ENCODE measurements around the gene PRKD2. TPM values are rescaled to one million over a fixed set of nuclear protein-coding genes. Genes with fewer than 3 reads are reported as not detected.

The PRKD2 gene
- total and polyA plus RNA-seq, 2 of the 8 experiments (the other 6 are each of a cell fraction or from before 2014, with no cell fraction given): 24.4 to 63.8 TPM

DNA sequence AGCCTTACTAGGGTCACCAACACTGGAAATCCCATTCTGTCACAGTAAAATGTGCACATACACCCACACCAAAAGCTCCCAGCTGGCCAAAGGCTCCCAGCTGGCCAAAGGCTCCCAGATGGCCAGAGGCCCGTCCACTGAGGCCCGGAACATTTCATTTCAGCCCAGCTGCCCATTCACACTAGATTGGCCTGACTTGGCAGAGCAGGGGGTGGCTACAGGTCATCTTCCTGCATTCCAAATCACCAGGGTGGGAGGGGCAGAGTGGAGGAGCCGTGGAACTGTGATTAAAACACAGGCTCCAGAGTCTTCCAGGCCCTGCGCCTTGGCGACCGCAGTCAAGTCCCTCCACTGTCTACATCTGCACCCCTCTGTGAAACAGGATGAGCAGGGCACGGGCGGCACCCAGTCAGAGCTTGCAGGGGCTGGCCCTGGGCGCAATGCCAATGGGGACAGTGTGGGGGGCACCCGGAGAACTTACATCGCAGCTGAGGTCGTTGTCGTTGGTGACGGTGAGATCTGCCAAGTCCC lies 10.1 kb upstream of the PRKD2 start (continued):
- TF ChIP-seq, protein P1, sequence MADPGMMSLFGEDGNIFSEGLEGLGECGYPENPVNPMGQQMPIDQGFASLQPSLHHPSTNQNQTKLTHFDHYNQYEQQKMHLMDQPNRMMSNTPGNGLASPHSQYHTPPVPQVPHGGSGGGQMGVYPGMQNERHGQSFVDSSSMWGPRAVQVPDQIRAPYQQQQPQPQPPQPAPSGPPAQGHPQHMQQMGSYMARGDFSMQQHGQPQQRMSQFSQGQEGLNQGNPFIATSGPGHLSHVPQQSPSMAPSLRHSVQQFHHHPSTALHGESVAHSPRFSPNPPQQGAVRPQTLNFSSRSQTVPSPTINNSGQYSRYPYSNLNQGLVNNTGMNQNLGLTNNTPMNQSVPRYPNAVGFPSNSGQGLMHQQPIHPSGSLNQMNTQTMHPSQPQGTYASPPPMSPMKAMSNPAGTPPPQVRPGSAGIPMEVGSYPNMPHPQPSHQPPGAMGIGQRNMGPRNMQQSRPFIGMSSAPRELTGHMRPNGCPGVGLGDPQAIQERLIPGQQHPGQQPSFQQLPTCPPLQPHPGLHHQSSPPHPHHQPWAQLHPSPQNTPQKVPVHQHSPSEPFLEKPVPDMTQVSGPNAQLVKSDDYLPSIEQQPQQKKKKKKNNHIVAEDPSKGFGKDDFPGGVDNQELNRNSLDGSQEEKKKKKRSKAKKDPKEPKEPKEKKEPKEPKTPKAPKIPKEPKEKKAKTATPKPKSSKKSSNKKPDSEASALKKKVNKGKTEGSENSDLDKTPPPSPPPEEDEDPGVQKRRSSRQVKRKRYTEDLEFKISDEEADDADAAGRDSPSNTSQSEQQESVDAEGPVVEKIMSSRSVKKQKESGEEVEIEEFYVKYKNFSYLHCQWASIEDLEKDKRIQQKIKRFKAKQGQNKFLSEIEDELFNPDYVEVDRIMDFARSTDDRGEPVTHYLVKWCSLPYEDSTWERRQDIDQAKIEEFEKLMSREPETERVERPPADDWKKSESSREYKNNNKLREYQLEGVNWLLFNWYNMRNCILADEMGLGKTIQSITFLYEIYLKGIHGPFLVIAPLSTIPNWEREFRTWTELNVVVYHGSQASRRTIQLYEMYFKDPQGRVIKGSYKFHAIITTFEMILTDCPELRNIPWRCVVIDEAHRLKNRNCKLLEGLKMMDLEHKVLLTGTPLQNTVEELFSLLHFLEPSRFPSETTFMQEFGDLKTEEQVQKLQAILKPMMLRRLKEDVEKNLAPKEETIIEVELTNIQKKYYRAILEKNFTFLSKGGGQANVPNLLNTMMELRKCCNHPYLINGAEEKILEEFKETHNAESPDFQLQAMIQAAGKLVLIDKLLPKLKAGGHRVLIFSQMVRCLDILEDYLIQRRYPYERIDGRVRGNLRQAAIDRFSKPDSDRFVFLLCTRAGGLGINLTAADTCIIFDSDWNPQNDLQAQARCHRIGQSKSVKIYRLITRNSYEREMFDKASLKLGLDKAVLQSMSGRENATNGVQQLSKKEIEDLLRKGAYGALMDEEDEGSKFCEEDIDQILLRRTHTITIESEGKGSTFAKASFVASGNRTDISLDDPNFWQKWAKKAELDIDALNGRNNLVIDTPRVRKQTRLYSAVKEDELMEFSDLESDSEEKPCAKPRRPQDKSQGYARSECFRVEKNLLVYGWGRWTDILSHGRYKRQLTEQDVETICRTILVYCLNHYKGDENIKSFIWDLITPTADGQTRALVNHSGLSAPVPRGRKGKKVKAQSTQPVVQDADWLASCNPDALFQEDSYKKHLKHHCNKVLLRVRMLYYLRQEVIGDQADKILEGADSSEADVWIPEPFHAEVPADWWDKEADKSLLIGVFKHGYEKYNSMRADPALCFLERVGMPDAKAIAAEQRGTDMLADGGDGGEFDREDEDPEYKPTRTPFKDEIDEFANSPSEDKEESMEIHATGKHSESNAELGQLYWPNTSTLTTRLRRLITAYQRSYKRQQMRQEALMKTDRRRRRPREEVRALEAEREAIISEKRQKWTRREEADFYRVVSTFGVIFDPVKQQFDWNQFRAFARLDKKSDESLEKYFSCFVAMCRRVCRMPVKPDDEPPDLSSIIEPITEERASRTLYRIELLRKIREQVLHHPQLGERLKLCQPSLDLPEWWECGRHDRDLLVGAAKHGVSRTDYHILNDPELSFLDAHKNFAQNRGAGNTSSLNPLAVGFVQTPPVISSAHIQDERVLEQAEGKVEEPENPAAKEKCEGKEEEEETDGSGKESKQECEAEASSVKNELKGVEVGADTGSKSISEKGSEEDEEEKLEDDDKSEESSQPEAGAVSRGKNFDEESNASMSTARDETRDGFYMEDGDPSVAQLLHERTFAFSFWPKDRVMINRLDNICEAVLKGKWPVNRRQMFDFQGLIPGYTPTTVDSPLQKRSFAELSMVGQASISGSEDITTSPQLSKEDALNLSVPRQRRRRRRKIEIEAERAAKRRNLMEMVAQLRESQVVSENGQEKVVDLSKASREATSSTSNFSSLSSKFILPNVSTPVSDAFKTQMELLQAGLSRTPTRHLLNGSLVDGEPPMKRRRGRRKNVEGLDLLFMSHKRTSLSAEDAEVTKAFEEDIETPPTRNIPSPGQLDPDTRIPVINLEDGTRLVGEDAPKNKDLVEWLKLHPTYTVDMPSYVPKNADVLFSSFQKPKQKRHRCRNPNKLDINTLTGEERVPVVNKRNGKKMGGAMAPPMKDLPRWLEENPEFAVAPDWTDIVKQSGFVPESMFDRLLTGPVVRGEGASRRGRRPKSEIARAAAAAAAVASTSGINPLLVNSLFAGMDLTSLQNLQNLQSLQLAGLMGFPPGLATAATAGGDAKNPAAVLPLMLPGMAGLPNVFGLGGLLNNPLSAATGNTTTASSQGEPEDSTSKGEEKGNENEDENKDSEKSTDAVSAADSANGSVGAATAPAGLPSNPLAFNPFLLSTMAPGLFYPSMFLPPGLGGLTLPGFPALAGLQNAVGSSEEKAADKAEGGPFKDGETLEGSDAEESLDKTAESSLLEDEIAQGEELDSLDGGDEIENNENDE (IDR thresholded peaks at IDR 0.05; ENCODE audit: insufficient replicate concordance, low read length): no peak
- TF ChIP-seq BACH1 (IDR thresholded peaks at IDR 0.05; ENCODE audit: low read length): no peak
- no peak for TF ChIP-seq FOSL1 (IDR thresholded peaks at IDR 0.05; ENCODE audit: insufficient read depth, low read depth, low read length)
- TF ChIP-seq CBX5 (IDR thresholded peaks at IDR 0.05; ENCODE audit: low read depth, low read length): no peak
- no peak for TF ChIP-seq PHF8 (conservative IDR thresholded peaks at IDR 0.05; ENCODE audit: low read depth, low read length)
- TF ChIP-seq TAF7 (optimal IDR thresholded peaks at IDR 0.05; ENCODE audit: borderline replicate concordance, low read depth, low read length): no peak
- no peak for TF ChIP-seq BCL11A (IDR thresholded peaks at IDR 0.05; ENCODE audit: low read depth in 2 of 2, low read length in 2 of 2)
- TF ChIP-seq POU5F1 (IDR thresholded peaks at IDR 0.05; ENCODE audit: low read depth, low read length): no peak
- TF ChIP-seq, protein P2, sequence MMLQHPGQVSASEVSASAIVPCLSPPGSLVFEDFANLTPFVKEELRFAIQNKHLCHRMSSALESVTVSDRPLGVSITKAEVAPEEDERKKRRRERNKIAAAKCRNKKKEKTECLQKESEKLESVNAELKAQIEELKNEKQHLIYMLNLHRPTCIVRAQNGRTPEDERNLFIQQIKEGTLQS (IDR thresholded peaks at IDR 0.05; ENCODE audit: insufficient read depth, low read depth, low read length): no peak
- TF ChIP-seq CHD2 (IDR thresholded peaks at IDR 0.05; ENCODE audit: low read length): no peak

All from H1 (cell line).